GM12878 (cell line): Measurements from ENCODE around the gene EFHC1. TPM values are rescaled to one million over a fixed set of nuclear protein-coding genes. Genes with fewer than 3 reads are reported as not detected.

ENCODE experiments used
- ATAC-seq: fragments of 200-7000 bp; cut with Tn5 transposase; 3 replicates; pipeline ENCODE4 v1.9.1; 2020; ENCODE audit warnings: mild to moderate bottlenecking, moderate library complexity
- BruUV-seq: library from RNA; stranded (reverse); fragments of 400-500 nt; replicated peaks from 2 replicates; lab custom pipeline; 2021; lab: Mats Ljungman, UMichigan
- CTCF ChIA-PET: fragments of 300-600 bp; sonication (Branson Sonifier 250); formaldehyde crosslinking; extraction: SDS; loops from one replicate; lab custom pipeline; 2021; ENCODE audit warnings: inconsistent platforms; lab: Yijun Ruan, JAX
- POLR2A ChIA-PET: fragments of 350-600 bp; formaldehyde crosslinking; extraction: SDS; loops from one replicate; lab custom pipeline; 2021; ENCODE audit warnings: inconsistent platforms; lab: Charles Lee
- RAD21 ChIA-PET: fragments of 300-600 bp; sonication (Branson Sonifier 250); formaldehyde crosslinking; loops from one replicate; lab custom pipeline; 2023; ENCODE audit warnings: antibody characterized with exemption; ENCODE audit not compliant: unreplicated experiment; lab: Charles Lee
- SMC1A ChIA-PET: fragments of 300-600 bp; sonication (Branson Sonifier 250); formaldehyde crosslinking; loops from one replicate; lab custom pipeline; 2023; ENCODE audit not compliant: unreplicated experiment, uncharacterized antibody; lab: Charles Lee
- DNase-seq: peaks from one replicate; pipeline ENCODE4 v3.0.0-alpha.2; 2011; ENCODE audit warnings: low read depth, low spot score
- FAIRE-seq: peaks from 3 replicates; lab custom pipeline; 2011; peaks lifted over from hg19 to GRCh38; lab: Jason Lieb, UNC
- H2AFZ ChIP-seq: 2 replicates; pipeline ENCODE4 v1.6.0; 2011; ENCODE audit warnings: low read depth, low read length, control low read depth; ENCODE audit not compliant: control insufficient read depth
- H3K27ac ChIP-seq: 2 replicates; pipeline ENCODE4 v1.5.1; 2011; ENCODE audit warnings: control low read depth; ENCODE audit not compliant: control insufficient read depth, insufficient read depth
- H3K27me3 ChIP-seq, 2 experiments: replicated peaks in 1 of 2; 2 replicates each; pipeline versions ENCODE4 v1.6.0 to v1.6.1; 2011; ENCODE audit warnings: low read length in 1 of 2; ENCODE audit not compliant: control insufficient read depth in 2 of 2, insufficient read depth in 2 of 2
- H3K36me3 ChIP-seq, 2 experiments: 2 replicates each; pipeline ENCODE4 v1.5.1; 2011; ENCODE audit warnings: low read length in 1 of 2; ENCODE audit not compliant: control insufficient read depth in 2 of 2, insufficient read depth in 2 of 2
- H3K4me1 ChIP-seq: 2 replicates; pipeline ENCODE4 v1.6.1; 2011; ENCODE audit warnings: mild to moderate bottlenecking, low read length, moderate library complexity, mixed read lengths; ENCODE audit not compliant: control insufficient read depth, insufficient read depth
- H3K4me2 ChIP-seq: 2 replicates; pipeline ENCODE4 v1.6.0; 2011; ENCODE audit warnings: control low read depth; ENCODE audit not compliant: control insufficient read depth, insufficient read depth
- H3K4me3 ChIP-seq: fragments of 200-600 bp; sonication (generic); 2 replicates; pipeline ENCODE4 v1.5.1; 2016
- H3K79me2 ChIP-seq: 2 replicates; pipeline ENCODE4 v1.6.0; 2011; ENCODE audit warnings: low read length; ENCODE audit not compliant: control insufficient read depth, insufficient read depth
- H3K9ac ChIP-seq: 2 replicates; pipeline ENCODE4 v1.8.0; 2011; ENCODE audit warnings: low read length, control low read depth, mixed read lengths; ENCODE audit not compliant: control insufficient read depth, insufficient read depth
- H3K9me3 ChIP-seq: replicated peaks from 3 replicates; pipeline ENCODE4 v1.5.1; 2011; ENCODE audit warnings: mild to moderate bottlenecking, low read length; ENCODE audit not compliant: control insufficient read depth, insufficient read depth
- H4K20me1 ChIP-seq: 2 replicates; pipeline ENCODE4 v1.6.0; 2011; ENCODE audit not compliant: control insufficient read depth, insufficient read depth
- BACH1 ChIP-seq: fragments of 450-650 bp; IDR thresholded peaks from 2 replicates; pipeline ENCODE4 v1.6.1; 2017; ENCODE audit warnings: mild to moderate bottlenecking, borderline replicate concordance
- BCLAF1 ChIP-seq: fragments of 450-650 bp; IDR thresholded peaks from 2 replicates; pipeline ENCODE4 v1.6.1; 2017; ENCODE audit warnings: antibody characterized with exemption, mild to moderate bottlenecking, moderate library complexity
- E2F4 ChIP-seq: IDR thresholded peaks from 2 replicates; pipeline ENCODE4 v1.6.1; 2012; ENCODE audit warnings: low read depth, low read length, improper control_type of control experiment
- EED ChIP-seq: sonication (generic); IDR thresholded peaks from 2 replicates; pipeline ENCODE4 v1.6.1; 2016; ENCODE audit warnings: antibody characterized with exemption, low read depth
- MLLT1 ChIP-seq: fragments of 450-650 bp; IDR thresholded peaks from 2 replicates; pipeline ENCODE4 v1.6.1; 2016; ENCODE audit warnings: mild to moderate bottlenecking
- MTA2 ChIP-seq: fragments of 450-650 bp; IDR thresholded peaks from 2 replicates; pipeline ENCODE4 v1.6.1; 2016; ENCODE audit warnings: low read depth, mild to moderate bottlenecking, moderate library complexity
- MYC ChIP-seq: IDR thresholded peaks from 2 replicates; pipeline ENCODE4 v1.6.1; 2011; ENCODE audit warnings: mild to moderate bottlenecking, low read length, moderate library complexity, inconsistent platforms; ENCODE audit not compliant: insufficient read depth, insufficient replicate concordance, insufficient read length, severe bottlenecking
- NR2C1 ChIP-seq: fragments of 450-650 bp; IDR thresholded peaks from 2 replicates; pipeline ENCODE4 v1.6.1; 2017; ENCODE audit warnings: antibody characterized with exemption, mild to moderate bottlenecking, moderate library complexity
- SMAD5 ChIP-seq: IDR thresholded peaks from 2 replicates; pipeline ENCODE4 v1.6.1; 2016; ENCODE audit warnings: antibody characterized with exemption, low read depth
- SP1 ChIP-seq: IDR thresholded peaks from one replicate; pipeline ENCODE4 v1.6.1; 2011; ENCODE audit warnings: low read depth, low read length
- SREBF1 ChIP-seq: IDR thresholded peaks from 2 replicates; pipeline ENCODE4 v1.6.1; 2012; ENCODE audit warnings: mild to moderate bottlenecking, low read length
- STAT3 ChIP-seq: IDR thresholded peaks from 2 replicates; pipeline ENCODE4 v1.6.1; 2011; ENCODE audit warnings: low read depth, low read length, improper control_type of control experiment
- TCF3 ChIP-seq: IDR thresholded peaks from 2 replicates; pipeline ENCODE4 v1.6.1; 2012; ENCODE audit warnings: low read depth, mild to moderate bottlenecking, low read length, borderline replicate concordance; ENCODE audit not compliant: insufficient read depth
- WRNIP1 ChIP-seq: IDR thresholded peaks from 2 replicates; pipeline ENCODE4 v1.6.1; 2011; ENCODE audit warnings: low read depth, low read length, improper control_type of control experiment, borderline replicate concordance
- WGBS: methylation state at CpG from one replicate; pipeline ENCODE4 v1.1.6; 2016; ENCODE audit warnings: low lambda C conversion rate; ENCODE audit not compliant: insufficient replicate concordance, insufficient coverage; ENCODE audit errors: missing lambda C conversion rate; 5-methylcytosine and 5-hydroxymethylcytosine counted together
- in situ Hi-C: fragments of 300-500 bp; cut with MboI; formaldehyde crosslinking; loops from 9 replicates; pipeline ENCODE4 v1.14.3; 2018; ENCODE audit warnings: mixed read lengths
- intact Hi-C: fragments of 100-400 bp; cut with micrococcal nuclease; formaldehyde crosslinking; loops from one replicate; pipeline ENCODE4 v1.14.2; 2022; ENCODE audit not compliant: unreplicated experiment
- polyA plus RNA-seq, 11 experiments: library from polyadenylated mRNA; depleted of rRNA in 4 of 11; unstranded in 6 of 11; stranded (reverse) in 5 of 11; fragments of >200 nt; fragmentation: Nextera tagmentation in 4 of 11; fragmentation: Illumina TruSeq in 1 of 11; extraction: Ambion mirVana in 4 of 11; extraction: Trizol in 1 of 11; gene quantifications; 1 replicate in 1 of 11; 2 replicates in 10 of 11; pipeline versions ENCODE4 v1.2.1 to v1.2.3, GENCODE V29; 2011 to 2016; ENCODE audit warnings: inconsistent platforms in 2 of 11, missing spikeins in 2 of 11, low read depth in 1 of 11
- total RNA-seq, 4 experiments: library from RNA; depleted of rRNA in 3 of 4; stranded (reverse); fragments of >200 nt in 3 of 4; fragmentation: Illumina TruSeq in 1 of 4; extraction: Trizol in 1 of 4; gene quantifications; 2 replicates each; pipeline versions ENCODE4 v1.2.1 to v1.2.3, GENCODE V29; 2013 to 2021

The EFHC1 gene
- total and polyA plus RNA-seq, 10 of the 15 experiments (the other 5 are each of a cell fraction or from before 2014, with no cell fraction given): 5.5 to 14.5 (median 8.8) TPM

- no peak for FAIRE-seq
- H3K27me3 ChIP-seq: no peaks in the 10 kb centered on the region
- no peaks in the 10 kb centered on the region; a peak in 1 of 4 replicates for H3K36me3 ChIP-seq
- ChIA-PET POLR2A (interaction anchor here (1.2 kb wide), 1 partner anchor 13 kb away, joined by 3 read pairs; no protein-coding TSS in a partner anchor), SMC1A (interaction anchor here (0.9 to 1.2 kb wide), 2 partner anchors 44 to 49 kb away, joined by 3 read pairs; no protein-coding TSS in a partner anchor), CTCF (interaction anchor here (0.6 to 1.1 kb wide), 3 partner anchors 9 to 32 kb away, joined by 3 to 5 read pairs (median 3); no protein-coding TSS in a partner anchor), RAD21 (interaction anchor here (1.0 kb wide), 1 partner anchor 127 kb away, joined by 3 read pairs; no protein-coding TSS in a partner anchor)
- no peak overlapping the region for H3K4me3 ChIP-seq
- no peak for DNase-seq
- H2AFZ ChIP-seq: no peak overlapping the region
- no peak overlapping the region for H3K9ac ChIP-seq
- H3K27ac ChIP-seq: no peak overlapping the region
- 4% methylated on average over 1 of the region's 1 CpG for WGBS
- no TSS peak for BruUV-seq
- peaks cover 20% of the 10 kb centered on the region for H3K79me2 ChIP-seq
- H3K4me2 ChIP-seq: no peak overlapping the region
- H4K20me1 ChIP-seq: no peaks in the 10 kb centered on the region
- H3K4me1 ChIP-seq: peaks cover 27% of the 10 kb centered on the region
- in situ Hi-C loops (no loop called here), intact Hi-C loops (no loop called here)
- H3K9me3 ChIP-seq: no peaks in the 10 kb centered on the region
- no peak for TF ChIP-seq EED
- no peak for TF ChIP-seq SREBF1
- TF ChIP-seq BCLAF1: no peak
- no peak for TF ChIP-seq SMAD5
- no peak for TF ChIP-seq WRNIP1
- TF ChIP-seq MLLT1: no peak
- TF ChIP-seq MTA2: no peak
- no peak for TF ChIP-seq NR2C1
- no peak for TF ChIP-seq TCF3
- TF ChIP-seq SP1: no peak
- no peak for TF ChIP-seq BACH1
- TF ChIP-seq E2F4: no peak
- TF ChIP-seq MYC: no peak
- no peak for TF ChIP-seq STAT3
- TF ChIP-seq, all 136 proteins: peak for 0
- ATAC-seq: no peak
These were observed 123.1 kb downstream of the EFHC1 start for GRCh38 chr6:52543262-52543661.
